Liver (tissue), 3 donors: ENCODE measurements around the gene ROPN1L.

Source experiments
- CTCF ChIP-seq: fragments of 150-350 bp; IDR thresholded peaks from 2 replicates; pipeline ENCODE4 v1.5.1; 2017; ENCODE audit warnings: improper control_type of control experiment, low read depth, low read length; ENCODE audit not compliant: missing input control
- EGR1 ChIP-seq, 2 donors: IDR thresholded peaks; 2 replicates each; pipeline ENCODE4 v1.6.1; 2016 to 2018; ENCODE audit warnings: antibody characterized with exemption in 2 of 2, low read depth in 2 of 2
- HNF4G ChIP-seq: IDR thresholded peaks from 2 replicates; pipeline ENCODE4 v1.6.1; 2016; ENCODE audit warnings: antibody characterized with exemption
- MAX ChIP-seq: IDR thresholded peaks from 2 replicates; pipeline ENCODE4 v1.6.1; 2016; ENCODE audit warnings: antibody characterized with exemption
- RAD21 ChIP-seq, 2 donors: IDR thresholded peaks; 2 replicates each; pipeline ENCODE4 v1.6.1; 2016; ENCODE audit warnings: antibody characterized with exemption in 2 of 2, mild to moderate bottlenecking in 2 of 2
- RXRA ChIP-seq, 2 donors: IDR thresholded peaks; 2 replicates each; pipeline ENCODE4 v1.6.1; 2017 to 2018; ENCODE audit warnings: antibody characterized with exemption in 2 of 2, mild to moderate bottlenecking in 1 of 2
- YY1 ChIP-seq: IDR thresholded peaks from 2 replicates; pipeline ENCODE4 v1.6.1; 2016; ENCODE audit warnings: antibody characterized with exemption, mild to moderate bottlenecking
- donor health status: healthy.
- donor health status: healthy.

GRCh38 chr5:10400411-10400810 lies 41.3 kb upstream of the ROPN1L start:
- TF ChIP-seq RAD21 (IDR thresholded peaks at IDR 0.05) (no peak), RXRA (IDR thresholded peaks at IDR 0.05) (no peak), EGR1 (IDR thresholded peaks at IDR 0.05; ENCODE audit: low read depth in 2 of 2) (no peak), CTCF (no peak), HNF4G (no peak), MAX (no peak), YY1 (no peak)
